ENCODE data around the gene CPZ.
"Not testable (repeated sequence)": the region's sequence is repeated elsewhere in the genome, so short reads cannot be mapped to it uniquely, and the experiment has no call there.

GRCh38 chr4:8576591-8576990 lies 16.0 kb upstream of the CPZ start:
- not testable (repeated sequence) for TF ChIP-seq EZH2 (IDR thresholded peaks at IDR 0.05; ENCODE audit: insufficient read depth, poor library complexity, severe bottlenecking); EZH2phosphoT487 (IDR thresholded peaks at IDR 0.05; ENCODE audit: insufficient read depth, low read depth)
